OCI-LY1 (cell line): ENCODE measurements around the gene SRSF2.

Experiments used
- H2AFZ ChIP-seq: fragments of 200-600 bp; sonication (generic), shearing (Covaris generic); 2 replicates; pipeline ENCODE4 v1.6.0; 2014; ENCODE audit warnings: antibody characterized with exemption, mild to moderate bottlenecking, low read length
- H3F3A ChIP-seq: fragments of 200-600 bp; sonication (generic), shearing (Covaris generic); 2 replicates; pipeline ENCODE4 v1.6.0; 2014; ENCODE audit warnings: mild to moderate bottlenecking, antibody characterized with exemption, low read length, moderate library complexity; ENCODE audit not compliant: insufficient read depth
- H3K27ac ChIP-seq: fragments of 200-600 bp; sonication (generic); 2 replicates; pipeline ENCODE4 v1.5.1; 2014; ENCODE audit warnings: low read length, mixed run types, mild to moderate bottlenecking, low read depth; ENCODE audit not compliant: poor library complexity, severe bottlenecking
- H3K27me3 ChIP-seq: fragments of 200-600 bp; sonication (generic); 2 replicates; pipeline ENCODE4 v1.6.0; 2014; ENCODE audit warnings: antibody characterized with exemption, mild to moderate bottlenecking, low read length, moderate library complexity; ENCODE audit not compliant: insufficient read depth
- H3K36me3 ChIP-seq: fragments of 200-600 bp; sonication (generic); 2 replicates; pipeline ENCODE4 v1.6.1; 2014; ENCODE audit warnings: mild to moderate bottlenecking, antibody characterized with exemption, low read length, moderate library complexity, mixed read lengths; ENCODE audit not compliant: insufficient read depth
- H3K4me1 ChIP-seq: fragments of 200-600 bp; sonication (generic); 2 replicates; pipeline ENCODE4 v1.5.1; 2014; ENCODE audit warnings: mild to moderate bottlenecking, low read length, moderate library complexity; ENCODE audit not compliant: insufficient read depth, severe bottlenecking
- H3K4me2 ChIP-seq: fragments of 200-600 bp; sonication (generic), shearing (Covaris generic); 2 replicates; pipeline ENCODE4 v1.6.1; 2014; ENCODE audit warnings: low read length
- H3K4me3 ChIP-seq: fragments of 200-600 bp; sonication (generic); 2 replicates; pipeline ENCODE4 v1.5.1; 2014; ENCODE audit warnings: low read length, low read depth, mild to moderate bottlenecking, mixed read lengths; ENCODE audit not compliant: poor library complexity, severe bottlenecking
- H3K79me2 ChIP-seq: fragments of 200-600 bp; shearing (Covaris generic); 2 replicates; pipeline ENCODE4 v1.6.1; 2016; ENCODE audit warnings: mixed run types, low read length, mixed read lengths; ENCODE audit not compliant: insufficient read depth
- H3K9ac ChIP-seq: fragments of 200-600 bp; sonication (generic), shearing (Covaris generic); 2 replicates; pipeline ENCODE4 v1.6.1; 2014; ENCODE audit warnings: mild to moderate bottlenecking, low read length, mixed read lengths
- H3K9me2 ChIP-seq: fragments of 200-600 bp; sonication (generic), shearing (Covaris generic); 2 replicates; pipeline ENCODE4 v1.6.1; 2014; ENCODE audit warnings: low read depth, mild to moderate bottlenecking, low read length, mixed read lengths
- H3K9me3 ChIP-seq: fragments of 200-600 bp; shearing (Covaris generic); 2 replicates; pipeline ENCODE4 v1.6.1; 2014; ENCODE audit warnings: low read length, mixed read lengths
- H4K20me1 ChIP-seq: fragments of 200-600 bp; sonication (generic), shearing (Covaris generic); 2 replicates; pipeline ENCODE4 v1.6.0; 2016; ENCODE audit warnings: mild to moderate bottlenecking, low read length; ENCODE audit not compliant: insufficient read depth
- EZH2 ChIP-seq: fragments of 200-600 bp; sonication (generic), shearing (Covaris generic); IDR thresholded peaks from 2 replicates; pipeline ENCODE4 v1.8.0; 2017; ENCODE audit warnings: borderline replicate concordance, mixed run types, mild to moderate bottlenecking, antibody characterized with exemption, low read length, moderate library complexity, mixed read lengths
- TF ChIP-seq, protein P1 (sequence below): fragments of 200-600 bp; sonication (generic), shearing (Covaris generic); IDR thresholded peaks from 2 replicates; pipeline ENCODE4 v1.5.1; 2017; ENCODE audit warnings: mild to moderate bottlenecking, antibody characterized with exemption, low read length, moderate library complexity, mixed read lengths

The SRSF2 gene

DNA sequence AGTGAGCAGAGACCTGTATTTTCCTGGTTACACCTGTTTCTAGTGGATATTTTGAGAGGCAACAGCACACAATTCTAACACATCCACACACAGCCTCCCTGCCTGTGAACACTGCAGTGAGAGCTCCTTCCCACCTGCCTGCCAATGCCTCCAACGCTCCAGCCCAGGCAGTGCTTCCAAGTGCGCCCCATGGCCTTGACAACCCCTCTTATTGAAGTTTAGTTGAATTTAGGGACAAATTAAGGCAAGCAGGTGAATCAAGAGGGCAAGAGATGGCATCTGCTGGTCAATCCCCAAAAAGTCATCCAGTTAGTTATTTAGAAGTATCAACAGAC is 21.7 kb downstream of the SRSF2 start:
- peaks cover 69% of the 10 kb centered on the region for H3K36me3 ChIP-seq
- no peaks in the 10 kb centered on the region for H3K27me3 ChIP-seq
- no peaks in the 10 kb centered on the region; the same call in 1 of the 2 replicates for H3F3A ChIP-seq
- no peak overlapping the region for H2AFZ ChIP-seq
- no peaks in the 10 kb centered on the region for H3K9me2 ChIP-seq
- H3K4me3 ChIP-seq = no peak overlapping the region
- H3K4me1 ChIP-seq = peaks cover 11% of the 10 kb centered on the region
- TF ChIP-seq, protein P1, sequence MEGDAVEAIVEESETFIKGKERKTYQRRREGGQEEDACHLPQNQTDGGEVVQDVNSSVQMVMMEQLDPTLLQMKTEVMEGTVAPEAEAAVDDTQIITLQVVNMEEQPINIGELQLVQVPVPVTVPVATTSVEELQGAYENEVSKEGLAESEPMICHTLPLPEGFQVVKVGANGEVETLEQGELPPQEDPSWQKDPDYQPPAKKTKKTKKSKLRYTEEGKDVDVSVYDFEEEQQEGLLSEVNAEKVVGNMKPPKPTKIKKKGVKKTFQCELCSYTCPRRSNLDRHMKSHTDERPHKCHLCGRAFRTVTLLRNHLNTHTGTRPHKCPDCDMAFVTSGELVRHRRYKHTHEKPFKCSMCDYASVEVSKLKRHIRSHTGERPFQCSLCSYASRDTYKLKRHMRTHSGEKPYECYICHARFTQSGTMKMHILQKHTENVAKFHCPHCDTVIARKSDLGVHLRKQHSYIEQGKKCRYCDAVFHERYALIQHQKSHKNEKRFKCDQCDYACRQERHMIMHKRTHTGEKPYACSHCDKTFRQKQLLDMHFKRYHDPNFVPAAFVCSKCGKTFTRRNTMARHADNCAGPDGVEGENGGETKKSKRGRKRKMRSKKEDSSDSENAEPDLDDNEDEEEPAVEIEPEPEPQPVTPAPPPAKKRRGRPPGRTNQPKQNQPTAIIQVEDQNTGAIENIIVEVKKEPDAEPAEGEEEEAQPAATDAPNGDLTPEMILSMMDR = no peak
- TF ChIP-seq EZH2 = no peak
- no peak overlapping the region for H3K27ac ChIP-seq
- no peaks in the 10 kb centered on the region for H3K9me3 ChIP-seq
- no peak overlapping the region for H3K9ac ChIP-seq
- H4K20me1 ChIP-seq = no peaks in the 10 kb centered on the region
- H3K79me2 ChIP-seq = no peaks in the 10 kb centered on the region
- H3K4me2 ChIP-seq = no peak overlapping the region

DNA sequence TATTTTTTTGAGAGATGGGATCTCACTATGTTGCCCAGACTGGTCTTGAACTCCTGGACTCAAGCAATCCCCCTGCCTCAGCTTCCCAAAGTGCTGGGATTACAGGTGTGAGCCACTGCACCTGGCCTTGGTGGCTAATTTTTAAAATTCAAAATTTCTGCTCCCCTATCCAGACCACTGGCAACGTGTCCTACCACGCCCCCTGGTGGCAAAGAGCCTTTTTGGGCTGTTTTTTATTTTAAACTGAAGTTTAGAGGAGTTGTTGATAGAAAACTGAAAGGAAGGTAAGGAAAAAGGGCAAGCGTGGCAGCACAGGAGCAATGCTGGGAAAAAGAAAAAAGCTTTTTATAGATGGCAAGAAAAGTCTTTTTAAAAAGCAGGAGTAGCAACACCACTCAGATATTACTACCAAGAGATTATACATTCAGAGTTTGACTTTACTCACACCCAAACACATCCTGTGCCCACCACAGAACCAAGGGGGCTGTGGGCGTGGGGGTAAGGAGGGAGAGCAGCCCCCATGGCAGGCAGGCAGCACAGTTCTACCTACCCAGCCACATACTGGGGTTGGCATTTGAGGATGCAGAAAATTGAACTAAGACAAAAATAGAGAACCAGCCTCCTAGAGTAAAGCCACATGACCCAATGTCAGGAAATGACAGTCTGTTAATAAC is 22.2 kb downstream of the SRSF2 start:
- Histone ChIP-seq H3F3A (no peaks in the 10 kb centered on the region; the same call in 1 of the 2 replicates), H3K4me2 (no peak overlapping the region), H3K9ac (no peak overlapping the region; the same call in 1 of the 2 replicates), H3K4me3 (no peak overlapping the region), H3K9me3 (no peaks in the 10 kb centered on the region), H4K20me1 (no peaks in the 10 kb centered on the region), H3K4me1 (peaks cover 11% of the 10 kb centered on the region), H2AFZ (no peak overlapping the region), H3K79me2 (no peaks in the 10 kb centered on the region), H3K27me3 (no peaks in the 10 kb centered on the region), H3K36me3 (peaks cover 64% of the 10 kb centered on the region), H3K9me2 (no peaks in the 10 kb centered on the region), H3K27ac (no peak overlapping the region)
- no peak for TF ChIP-seq EZH2
- TF ChIP-seq, protein P1 = peak; percentile 84

DNA sequence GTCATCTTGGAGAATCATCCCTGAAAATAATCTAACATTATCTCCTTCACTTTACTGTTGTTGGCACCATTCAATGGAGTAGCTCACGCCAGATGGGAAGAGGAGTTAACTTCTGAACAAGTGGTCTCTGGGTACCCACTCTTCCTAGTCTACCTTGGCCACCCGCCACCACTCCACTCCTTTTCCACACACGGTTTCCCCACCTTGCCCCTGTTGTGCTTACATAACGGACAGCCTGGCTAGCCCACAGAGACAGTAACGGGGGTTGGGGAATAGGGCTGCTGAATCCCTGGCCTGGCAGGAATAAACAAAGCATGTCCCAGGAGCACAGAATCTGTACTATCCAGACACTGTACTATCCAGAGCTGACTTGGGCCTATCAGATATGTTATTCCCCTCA is 22.8 kb downstream of the SRSF2 start:
- no peaks in the 10 kb centered on the region for H3K9me3 ChIP-seq
- H3K4me1 ChIP-seq = peaks cover 11% of the 10 kb centered on the region
- H3K9ac ChIP-seq = no peak overlapping the region
- no peaks in the 10 kb centered on the region for H3K79me2 ChIP-seq
- peaks cover 58% of the 10 kb centered on the region for H3K36me3 ChIP-seq
- H3K4me2 ChIP-seq = no peak overlapping the region
- no peaks in the 10 kb centered on the region for H3K27me3 ChIP-seq
- H3K27ac ChIP-seq = no peak overlapping the region
- no peak for TF ChIP-seq EZH2
- TF ChIP-seq, protein P1 = no peak
- H4K20me1 ChIP-seq = no peaks in the 10 kb centered on the region
- no peak overlapping the region for H3K4me3 ChIP-seq
- H2AFZ ChIP-seq = no peak overlapping the region
- no peaks in the 10 kb centered on the region for H3K9me2 ChIP-seq
- H3F3A ChIP-seq = no peaks in the 10 kb centered on the region; the same call in 1 of the 2 replicates
